Chondrocyte (in vitro differentiated cells): ENCODE results near the gene MAPK11. TPM values are rescaled to one million over a fixed set of nuclear protein-coding genes. Genes with fewer than 3 reads are reported as not detected.
A peak's percentile ranks its signal among the peaks of the same experiment; 100 is the strongest.

Source experiments
- DNase-seq: peaks from one replicate; pipeline ENCODE4 v3.0.0; 2021; ENCODE audit warnings: mixed read lengths, low spot score
- H3K27ac Mint-ChIP-seq: one replicate; pipeline ENCODE4 v1.8.0; 2021; ENCODE audit warnings: mild to moderate bottlenecking, moderate library complexity, mixed read lengths; ENCODE audit not compliant: unreplicated experiment
- H3K27me3 Mint-ChIP-seq: 2 replicates; pipeline ENCODE4 v1.8.0; 2021; ENCODE audit warnings: low read depth, mixed read lengths
- H3K36me3 Mint-ChIP-seq: 2 replicates; pipeline ENCODE4 v1.8.0; 2021; ENCODE audit warnings: low read depth, mixed read lengths
- H3K4me1 Mint-ChIP-seq: 2 replicates; pipeline ENCODE4 v1.8.0; 2021; ENCODE audit warnings: low read depth, mild to moderate bottlenecking, mixed read lengths
- H3K4me3 Mint-ChIP-seq: one replicate; pipeline ENCODE4 v1.8.0; 2021; ENCODE audit warnings: mild to moderate bottlenecking, moderate library complexity, mixed read lengths; ENCODE audit not compliant: unreplicated experiment
- H3K9me3 Mint-ChIP-seq: 2 replicates; pipeline ENCODE4 v1.8.0; 2021; ENCODE audit warnings: low read depth, mixed read lengths
- CTCF ChIP-seq: fragments of 200-600 bp; sonication (generic); IDR thresholded peaks from 2 replicates; pipeline ENCODE4 v1.5.0; 2021; ENCODE audit warnings: antibody characterized with exemption, mild to moderate bottlenecking, moderate library complexity
- long read RNA-seq: library from polyadenylated mRNA; stranded (forward); transcript quantifications from one replicate; pipeline ENCODE4 v2.0.0, GENCODE V29; 2021
- total RNA-seq: library from RNA; stranded (reverse); gene quantifications from 3 replicates; pipeline ENCODE4 v1.2.1, GENCODE V29; 2021

MAPK11 gene
- total RNA-seq, result 9.3 to 19.9 TPM (median 17.7 TPM) in 3 replicates
- long read RNA-seq, partial matches to known transcripts, result 0 of 2 reads
- long read RNA-seq, other reads (novel, unspliced or antisense), result 1 of 2 reads

GRCh38 chr22:50269970-50270665 is at the start of gene MAPK11:
Gene MAPK11, minus strand, starts transcription at chr22:50270380. Its CDS starts 88 bp downstream, at chr22:50270292.
- Mint-ChIP-seq H3K27ac (peak within 1 kb of the TSS; percentile 22), H3K4me3 (peak within 1 kb of the TSS; percentile 64), H3K4me1 (peaks cover 25% of the 10 kb centered on the region), H3K36me3 (peaks cover 6% of the 10 kb centered on the region), H3K9me3 (no peaks in the 10 kb centered on the region), H3K27me3 (no peaks in the 10 kb centered on the region)
- no peak for TF ChIP-seq CTCF
- no peak for DNase-seq

- no peak for DNase-seq
- H3K4me3 Mint-ChIP-seq, result no peak overlapping the region
- TF ChIP-seq CTCF, result no peak
These were observed 49.3 kb upstream of the MAPK11 start for GRCh38 chr22:50319503-50319951.

GRCh38 chr22:50318698-50319411 is 48.7 kb upstream of the MAPK11 start:
- Mint-ChIP-seq H3K9me3 (no peaks in the 10 kb centered on the region), H3K4me3 (no peak overlapping the region), H3K27ac (no peak overlapping the region), H3K36me3 (no peaks in the 10 kb centered on the region), H3K27me3 (no peaks in the 10 kb centered on the region), H3K4me1 (no peaks in the 10 kb centered on the region)
- no peak for DNase-seq
- TF ChIP-seq CTCF, result no peak

More at GRCh38 chr22:50319503-50319951, 49.3 kb upstream of the MAPK11 start:
- Mint-ChIP-seq H3K4me1 (no peaks in the 10 kb centered on the region), H3K27me3 (no peaks in the 10 kb centered on the region), H3K9me3 (no peaks in the 10 kb centered on the region), H3K27ac (no peak overlapping the region), H3K36me3 (no peaks in the 10 kb centered on the region)

- no peaks in the 10 kb centered on the region for H3K4me1 Mint-ChIP-seq
- no peaks in the 10 kb centered on the region for H3K36me3 Mint-ChIP-seq
- no peak overlapping the region for H3K4me3 Mint-ChIP-seq
- H3K27ac Mint-ChIP-seq, result no peak overlapping the region
- TF ChIP-seq CTCF, result no peak
- no peaks in the 10 kb centered on the region for H3K9me3 Mint-ChIP-seq
- H3K27me3 Mint-ChIP-seq, result no peaks in the 10 kb centered on the region
- DNase-seq, result no peak
These were observed 48.1 kb upstream of the MAPK11 start for GRCh38 chr22:50318356-50318697.

- DNase-seq, result no peak
- no peaks in the 10 kb centered on the region for H3K27me3 Mint-ChIP-seq
- H3K4me1 Mint-ChIP-seq, result no peaks in the 10 kb centered on the region
- no peak overlapping the region for H3K4me3 Mint-ChIP-seq
- H3K27ac Mint-ChIP-seq, result no peak overlapping the region
- no peaks in the 10 kb centered on the region for H3K36me3 Mint-ChIP-seq
- no peaks in the 10 kb centered on the region for H3K9me3 Mint-ChIP-seq
- TF ChIP-seq CTCF, result no peak
These were observed 47.5 kb upstream of the MAPK11 start for GRCh38 chr22:50317674-50318073.
